Heart left ventricle (tissue), 13 donors: Measurements from ENCODE around the gene MAPK7.

Experiments
- CTCF ChIP-seq, 12 donors: fragments of 200-600 bp; sonication (generic) in 4 of 12; IDR thresholded peaks; one replicate each; pipeline versions ENCODE4 v1.5.0 to v1.8.0; 2018 to 2022; ENCODE audit warnings: antibody characterized with exemption in 12 of 12, mild to moderate bottlenecking in 5 of 12
- POLR2A ChIP-seq, 2 donors: fragments of 450-650 bp; IDR thresholded peaks; one replicate each; pipeline ENCODE4 v1.6.1; 2017; ENCODE audit warnings: antibody characterized with exemption in 2 of 2, mild to moderate bottlenecking in 2 of 2, moderate library complexity in 2 of 2
- donor health status: ischemic (EF 13 %, LVEDD 7.1; RV severe dilation, severe dysfunction).
- donor health status: DM: no; HTN: yes; CAD: no.
- donor health status: DM: no; HTN: no; CAD: no.
- donor health status: ischemic (EF 25% LVEDD 6.9; RV normal size, moderate dysfunction).
- donor health status: ischemic (EF 25% LVEDD 5.7; RV mildly dilated, moderate dysfunction).
- donor health status: ischemic (EF 35%, LVEDD 5.7; RV mildly dilated, moderate dysfunction).
- donor health status: nonischemic (EF 11% LVEDD 7.7; RV severe dilation, severe dysfunction).
- donor health status: DM: yes; HTN: yes; CAD: no.
- donor health status: PGD.
- donor health status: ischemic (EF 29% LVEDD 5.4; RV normal size, mild dysfunction).
- donor health status: nonischemic (EF 23%, LVEDD 6.1; RV moderate dilation, normal function).

GRCh38 chr17:19399750-19400450 lies 21.6 kb downstream of the MAPK7 start:
- TF ChIP-seq CTCF (IDR thresholded peaks at IDR 0.05) (no peak), POLR2A (IDR thresholded peaks at IDR 0.05) (no peak)
